ENCODE measurements around the gene SH3TC2.
A peak's percentile ranks its signal among the peaks of the same experiment; 100 is the strongest.

The SH3TC2 gene

GRCh38 chr5:149063017-149063687 lies at the start of gene SH3TC2:
TSS of gene SH3TC2 (minus strand) at chr5:149063062. CDS start at chr5:149063022, 40 bp downstream.
- Histone ChIP-seq H3K27ac (peak within 1 kb of the TSS; percentile 44), H2AFZ (peak within 1 kb of the TSS; percentile 69), H3K9me3 (ENCODE audit: control insufficient read depth, low read length) (no peaks in the 10 kb centered on the region), H3K27me3 (ENCODE audit: control insufficient read depth, insufficient read depth, low read length) (no peaks in the 10 kb centered on the region), H3K4me1 (peaks cover 2% of the 10 kb centered on the region), H3K9ac (no peak within 1 kb of the TSS), H3K36me3 (ENCODE audit: control insufficient read depth, insufficient read depth, low read length) (no peaks in the 10 kb centered on the region), H3K4me2 (ENCODE audit: low read length) (no peak within 1 kb of the TSS), H3K4me3 (ENCODE audit: low read depth, low read length) (no peak within 1 kb of the TSS), H3K79me2 (no peaks in the 10 kb centered on the region)
- no peak for TF ChIP-seq CTCF (IDR thresholded peaks at IDR 0.05)

DNA sequence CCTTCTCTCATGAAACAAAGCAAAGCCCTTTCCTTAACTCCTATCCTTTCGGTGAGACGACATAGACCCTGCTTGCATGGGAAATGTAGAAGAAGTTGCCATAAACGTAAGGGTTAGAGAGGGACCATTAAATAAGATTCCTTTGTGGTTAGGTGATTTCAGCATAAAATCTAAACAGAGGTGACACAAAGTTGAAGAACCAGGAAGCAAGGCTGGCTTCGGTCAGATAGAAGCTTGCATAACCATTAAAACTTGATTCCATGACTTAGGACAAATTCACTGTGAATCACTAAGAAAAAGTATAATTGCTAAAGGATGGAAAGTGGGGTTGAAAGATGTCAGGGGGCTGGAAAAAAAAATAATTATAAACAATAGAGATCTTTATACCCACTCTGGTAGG lies 47.5 kb upstream of the SH3TC2 start:
- Histone ChIP-seq H3K27me3 (ENCODE audit: control insufficient read depth, insufficient read depth, low read length) (no peaks in the 10 kb centered on the region), H3K79me2 (no peaks in the 10 kb centered on the region), H3K9me3 (ENCODE audit: control insufficient read depth, low read length) (no peaks in the 10 kb centered on the region), H3K4me2 (ENCODE audit: low read length) (no peak overlapping the region), H3K9ac (no peak overlapping the region), H3K36me3 (ENCODE audit: control insufficient read depth, insufficient read depth, low read length) (no peaks in the 10 kb centered on the region), H3K27ac (no peak overlapping the region), H3K4me1 (peaks cover 2% of the 10 kb centered on the region), H2AFZ (no peak overlapping the region), H3K4me3 (ENCODE audit: low read depth, low read length) (no peak overlapping the region)
- no peak for TF ChIP-seq CTCF (IDR thresholded peaks at IDR 0.05)

DNA sequence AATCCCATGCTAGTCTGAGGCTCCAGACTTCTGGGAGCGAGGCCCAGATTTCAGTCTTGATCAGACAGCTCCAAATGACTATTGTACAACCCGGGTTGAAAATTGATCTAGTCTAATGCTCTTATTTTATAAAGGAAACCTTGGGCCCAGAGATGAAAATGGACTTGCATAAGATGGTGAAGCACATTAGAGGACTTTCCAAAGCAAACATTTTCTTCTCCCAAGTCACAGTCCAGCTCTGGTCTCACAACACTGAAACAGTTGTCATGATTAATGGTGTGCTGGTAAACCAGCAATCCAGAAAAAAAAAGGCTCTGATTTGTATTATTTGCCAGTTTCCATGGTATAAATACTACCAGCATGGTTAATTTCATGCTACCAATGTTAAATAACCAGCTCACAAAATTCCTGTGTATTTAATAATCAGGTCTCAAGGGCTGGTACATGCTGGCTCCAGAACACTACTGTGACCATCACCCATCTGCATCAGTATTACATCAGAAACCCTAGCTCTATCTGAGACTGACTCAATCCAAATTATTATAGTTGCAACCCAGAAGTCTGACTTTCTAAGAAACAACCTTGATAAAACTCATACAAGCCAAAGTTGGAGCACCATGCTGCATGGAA lies 45.9 kb upstream of the SH3TC2 start:
- H3K27ac ChIP-seq = no peak overlapping the region
- no peaks in the 10 kb centered on the region for H3K9me3 ChIP-seq (ENCODE audit: control insufficient read depth, low read length)
- H3K9ac ChIP-seq = no peak overlapping the region
- no peak for TF ChIP-seq CTCF (IDR thresholded peaks at IDR 0.05)
- H3K4me1 ChIP-seq = no peaks in the 10 kb centered on the region
- H3K4me2 ChIP-seq (ENCODE audit: low read length) = no peak overlapping the region
- no peak overlapping the region for H2AFZ ChIP-seq
- H3K79me2 ChIP-seq = no peaks in the 10 kb centered on the region
- H3K27me3 ChIP-seq (ENCODE audit: control insufficient read depth, insufficient read depth, low read length) = no peaks in the 10 kb centered on the region
- no peak overlapping the region for H3K4me3 ChIP-seq (ENCODE audit: low read depth, low read length)
- no peaks in the 10 kb centered on the region for H3K36me3 ChIP-seq (ENCODE audit: control insufficient read depth, insufficient read depth, low read length)

DNA sequence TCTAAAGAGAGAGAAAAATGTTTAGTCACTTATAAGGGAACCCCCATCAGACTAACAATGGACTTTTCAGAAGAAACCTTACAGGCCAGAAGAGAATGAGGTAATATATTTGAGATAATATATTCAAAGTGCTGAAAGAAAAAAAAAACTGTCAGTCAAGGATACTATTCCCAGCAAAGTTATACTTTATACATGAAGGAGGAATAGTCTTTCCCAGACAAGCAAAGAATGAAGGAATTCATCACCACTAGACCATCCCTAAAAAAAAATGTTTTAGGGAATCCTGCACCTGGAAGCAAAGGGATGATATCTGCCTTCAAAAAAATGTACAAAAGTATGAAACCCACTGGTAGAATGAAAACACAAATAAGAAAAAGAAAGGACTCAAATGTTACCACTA lies 37.5 kb upstream of the SH3TC2 start:
- TF ChIP-seq CTCF (IDR thresholded peaks at IDR 0.05) = no peak
- Histone ChIP-seq H3K27me3 (ENCODE audit: control insufficient read depth, insufficient read depth, low read length) (no peaks in the 10 kb centered on the region), H3K36me3 (ENCODE audit: control insufficient read depth, insufficient read depth, low read length) (no peaks in the 10 kb centered on the region), H3K4me2 (ENCODE audit: low read length) (no peak overlapping the region), H3K4me1 (no peaks in the 10 kb centered on the region), H2AFZ (no peak overlapping the region), H3K9ac (no peak overlapping the region), H3K27ac (no peak overlapping the region), H3K9me3 (ENCODE audit: control insufficient read depth, low read length) (no peaks in the 10 kb centered on the region), H3K4me3 (ENCODE audit: low read depth, low read length) (no peak overlapping the region), H3K79me2 (no peaks in the 10 kb centered on the region)

- no peak overlapping the region for H3K27ac ChIP-seq
- H3K79me2 ChIP-seq = no peaks in the 10 kb centered on the region
- no peak overlapping the region for H3K9ac ChIP-seq
- no peaks in the 10 kb centered on the region for H3K4me1 ChIP-seq
- no peak overlapping the region for H2AFZ ChIP-seq
- H3K4me3 ChIP-seq (ENCODE audit: low read depth, low read length) = no peak overlapping the region
- no peaks in the 10 kb centered on the region for H3K9me3 ChIP-seq (ENCODE audit: control insufficient read depth, low read length)
- TF ChIP-seq CTCF (IDR thresholded peaks at IDR 0.05) = no peak
- no peak overlapping the region for H3K4me2 ChIP-seq (ENCODE audit: low read length)
- no peaks in the 10 kb centered on the region for H3K27me3 ChIP-seq (ENCODE audit: control insufficient read depth, insufficient read depth, low read length)
- H3K36me3 ChIP-seq (ENCODE audit: control insufficient read depth, insufficient read depth, low read length) = no peaks in the 10 kb centered on the region
Observed at GRCh38 chr5:149099920-149100319, 37.1 kb upstream of the SH3TC2 start.
